ENCODE measurements around the gene BOC.

Gene BOC

DNA sequence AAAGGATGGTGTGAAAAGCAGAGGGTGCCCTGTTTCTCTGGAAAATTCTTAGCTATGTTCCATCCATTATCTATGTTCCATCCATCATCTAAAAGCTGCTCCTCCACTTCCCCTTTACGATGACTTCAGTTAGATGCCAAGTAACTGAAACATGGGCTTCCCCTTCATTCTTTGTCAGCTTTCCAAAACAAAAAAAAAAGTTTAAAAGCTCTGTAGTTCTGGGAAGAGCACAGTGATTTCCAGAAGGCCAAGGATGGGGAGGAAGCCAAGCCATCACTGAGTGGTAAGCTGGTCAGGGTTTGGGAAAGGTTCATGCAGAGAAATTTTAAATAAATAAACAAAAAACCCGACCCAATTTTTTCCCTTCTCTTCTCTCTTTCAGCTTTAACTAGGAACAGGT lies 118.4 kb downstream of the BOC start:
- H3K27me3 Mint-ChIP-seq = no peaks in the 10 kb centered on the region
- no peak for ATAC-seq
- H3K27ac Mint-ChIP-seq = no peak overlapping the region
- no peaks in the 10 kb centered on the region for H3K4me1 Mint-ChIP-seq
- H3K4me3 Mint-ChIP-seq = no peak overlapping the region
- H3K36me3 Mint-ChIP-seq = peaks cover 33% of the 10 kb centered on the region
- H3K9me3 Mint-ChIP-seq = no peaks in the 10 kb centered on the region

DNA sequence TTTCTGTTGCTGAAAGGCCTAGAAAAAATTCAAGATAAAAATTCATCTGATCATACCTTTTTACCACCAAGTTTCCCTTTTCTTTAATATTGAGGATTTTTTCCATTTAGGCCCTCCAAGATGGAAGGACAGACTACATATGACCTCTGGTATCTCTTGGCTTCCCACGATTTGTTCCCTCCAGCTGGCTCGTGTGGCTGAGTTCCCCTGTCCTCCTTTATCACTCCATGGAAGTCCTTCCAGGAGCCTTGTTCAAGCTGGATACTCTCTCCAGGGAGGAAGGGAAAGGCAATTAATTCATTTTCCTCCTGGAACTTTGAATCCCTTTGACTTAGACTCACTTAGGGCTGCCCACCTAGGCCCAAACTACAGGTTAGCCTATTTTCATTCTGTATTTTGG lies 119.4 kb downstream of the BOC start:
- Mint-ChIP-seq H3K4me3 (no peak overlapping the region), H3K27ac (no peak overlapping the region), H3K9me3 (no peaks in the 10 kb centered on the region), H3K36me3 (peaks cover 34% of the 10 kb centered on the region), H3K4me1 (no peaks in the 10 kb centered on the region), H3K27me3 (no peaks in the 10 kb centered on the region)
- ATAC-seq = no peak

DNA sequence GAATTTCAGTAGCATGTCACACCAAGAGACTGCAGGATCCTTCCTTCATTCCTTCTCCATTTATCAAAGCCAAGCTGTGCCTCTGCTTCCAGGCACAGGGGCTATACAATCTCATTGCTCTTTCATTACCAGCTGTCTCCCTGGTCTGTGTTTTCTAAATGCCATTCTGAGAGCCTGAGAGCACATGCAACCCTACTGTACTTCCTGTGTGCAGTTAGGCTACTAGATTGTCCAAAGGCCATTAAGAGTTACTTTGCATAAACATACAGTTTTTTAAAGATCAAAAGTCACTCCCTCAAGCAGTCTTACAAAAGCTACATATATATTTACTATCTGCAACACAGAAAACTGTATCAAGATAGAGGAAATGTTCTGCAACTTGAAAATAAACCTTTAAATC lies 119.8 kb downstream of the BOC start:
- peaks cover 29% of the 10 kb centered on the region for H3K36me3 Mint-ChIP-seq
- H3K27me3 Mint-ChIP-seq = no peaks in the 10 kb centered on the region
- no peaks in the 10 kb centered on the region for H3K9me3 Mint-ChIP-seq
- no peak overlapping the region for H3K4me3 Mint-ChIP-seq
- H3K27ac Mint-ChIP-seq = no peak overlapping the region
- H3K4me1 Mint-ChIP-seq = no peaks in the 10 kb centered on the region
- no peak for ATAC-seq

Data from stimulated activated memory B cell treated with anti-CD40 and anti-IgM and Interleukin-4, amounts not matched to agents 10 μg/mL and 1 μg/mL and 100 μg/mL, for 72 hours (primary cell).